GM12878 (cell line): Measurements from ENCODE around the gene SPIRE1. TPM values are rescaled to one million over a fixed set of nuclear protein-coding genes. Genes with fewer than 3 reads are reported as not detected.

Experiments used
- ATAC-seq: fragments of 200-7000 bp; cut with Tn5 transposase; 3 replicates; pipeline ENCODE4 v1.9.1; 2020; ENCODE audit warnings: mild to moderate bottlenecking, moderate library complexity
- BruUV-seq: library from RNA; stranded (reverse); fragments of 400-500 nt; replicated peaks from 2 replicates; lab custom pipeline; 2021; lab: Mats Ljungman, UMichigan
- CTCF ChIA-PET: fragments of 300-600 bp; sonication (Branson Sonifier 250); formaldehyde crosslinking; extraction: SDS; loops from one replicate; lab custom pipeline; 2021; ENCODE audit warnings: inconsistent platforms; lab: Yijun Ruan, JAX
- POLR2A ChIA-PET: fragments of 350-600 bp; formaldehyde crosslinking; extraction: SDS; loops from one replicate; lab custom pipeline; 2021; ENCODE audit warnings: inconsistent platforms; lab: Charles Lee
- RAD21 ChIA-PET: fragments of 300-600 bp; sonication (Branson Sonifier 250); formaldehyde crosslinking; loops from one replicate; lab custom pipeline; 2023; ENCODE audit warnings: antibody characterized with exemption; ENCODE audit not compliant: unreplicated experiment; lab: Charles Lee
- SMC1A ChIA-PET: fragments of 300-600 bp; sonication (Branson Sonifier 250); formaldehyde crosslinking; loops from one replicate; lab custom pipeline; 2023; ENCODE audit not compliant: unreplicated experiment, uncharacterized antibody; lab: Charles Lee
- DNase-seq: peaks from one replicate; pipeline ENCODE4 v3.0.0-alpha.2; 2011; ENCODE audit warnings: low read depth, low spot score
- FAIRE-seq: peaks from 3 replicates; lab custom pipeline; 2011; peaks lifted over from hg19 to GRCh38; lab: Jason Lieb, UNC
- H2AFZ ChIP-seq: 2 replicates; pipeline ENCODE4 v1.6.0; 2011; ENCODE audit warnings: low read depth, low read length, control low read depth; ENCODE audit not compliant: control insufficient read depth
- H3K27ac ChIP-seq: 2 replicates; pipeline ENCODE4 v1.5.1; 2011; ENCODE audit warnings: control low read depth; ENCODE audit not compliant: control insufficient read depth, insufficient read depth
- H3K27me3 ChIP-seq, 2 experiments: replicated peaks in 1 of 2; 2 replicates each; pipeline versions ENCODE4 v1.6.0 to v1.6.1; 2011; ENCODE audit warnings: low read length in 1 of 2; ENCODE audit not compliant: control insufficient read depth in 2 of 2, insufficient read depth in 2 of 2
- H3K36me3 ChIP-seq, 2 experiments: 2 replicates each; pipeline ENCODE4 v1.5.1; 2011; ENCODE audit warnings: low read length in 1 of 2; ENCODE audit not compliant: control insufficient read depth in 2 of 2, insufficient read depth in 2 of 2
- H3K4me1 ChIP-seq: 2 replicates; pipeline ENCODE4 v1.6.1; 2011; ENCODE audit warnings: mild to moderate bottlenecking, low read length, moderate library complexity, mixed read lengths; ENCODE audit not compliant: control insufficient read depth, insufficient read depth
- H3K4me2 ChIP-seq: 2 replicates; pipeline ENCODE4 v1.6.0; 2011; ENCODE audit warnings: control low read depth; ENCODE audit not compliant: control insufficient read depth, insufficient read depth
- H3K4me3 ChIP-seq: fragments of 200-600 bp; sonication (generic); 2 replicates; pipeline ENCODE4 v1.5.1; 2016
- H3K79me2 ChIP-seq: 2 replicates; pipeline ENCODE4 v1.6.0; 2011; ENCODE audit warnings: low read length; ENCODE audit not compliant: control insufficient read depth, insufficient read depth
- H3K9ac ChIP-seq: 2 replicates; pipeline ENCODE4 v1.8.0; 2011; ENCODE audit warnings: low read length, control low read depth, mixed read lengths; ENCODE audit not compliant: control insufficient read depth, insufficient read depth
- H3K9me3 ChIP-seq: replicated peaks from 3 replicates; pipeline ENCODE4 v1.5.1; 2011; ENCODE audit warnings: mild to moderate bottlenecking, low read length; ENCODE audit not compliant: control insufficient read depth, insufficient read depth
- H4K20me1 ChIP-seq: 2 replicates; pipeline ENCODE4 v1.6.0; 2011; ENCODE audit not compliant: control insufficient read depth, insufficient read depth
- ATF7 ChIP-seq: fragments of 450-650 bp; IDR thresholded peaks from 2 replicates; pipeline ENCODE4 v1.6.1; 2016; ENCODE audit warnings: low read depth, mild to moderate bottlenecking
- BCLAF1 ChIP-seq: fragments of 450-650 bp; IDR thresholded peaks from 2 replicates; pipeline ENCODE4 v1.6.1; 2017; ENCODE audit warnings: antibody characterized with exemption, mild to moderate bottlenecking, moderate library complexity
- MEF2A ChIP-seq: IDR thresholded peaks from 2 replicates; pipeline ENCODE4 v1.6.1; 2011; ENCODE audit warnings: low read depth, mild to moderate bottlenecking, low read length, moderate library complexity; ENCODE audit not compliant: insufficient read depth
- RCOR1 ChIP-seq: conservative IDR thresholded peaks from 2 replicates; pipeline ENCODE4 v1.6.1; 2012; ENCODE audit warnings: low read depth, low read length, improper control_type of control experiment
- TAF1 ChIP-seq: IDR thresholded peaks from 2 replicates; pipeline ENCODE4 v1.6.1; 2011; ENCODE audit warnings: mild to moderate bottlenecking, low read depth, low read length, borderline replicate concordance
- WGBS: methylation state at CpG from one replicate; pipeline ENCODE4 v1.1.6; 2016; ENCODE audit warnings: low lambda C conversion rate; ENCODE audit not compliant: insufficient replicate concordance, insufficient coverage; ENCODE audit errors: missing lambda C conversion rate; 5-methylcytosine and 5-hydroxymethylcytosine counted together
- in situ Hi-C: fragments of 300-500 bp; cut with MboI; formaldehyde crosslinking; loops from 9 replicates; pipeline ENCODE4 v1.14.3; 2018; ENCODE audit warnings: mixed read lengths
- intact Hi-C: fragments of 100-400 bp; cut with micrococcal nuclease; formaldehyde crosslinking; loops from one replicate; pipeline ENCODE4 v1.14.2; 2022; ENCODE audit not compliant: unreplicated experiment
- polyA plus RNA-seq, 11 experiments: library from polyadenylated mRNA; depleted of rRNA in 4 of 11; unstranded in 6 of 11; stranded (reverse) in 5 of 11; fragments of >200 nt; fragmentation: Nextera tagmentation in 4 of 11; fragmentation: Illumina TruSeq in 1 of 11; extraction: Ambion mirVana in 4 of 11; extraction: Trizol in 1 of 11; gene quantifications; 1 replicate in 1 of 11; 2 replicates in 10 of 11; pipeline versions ENCODE4 v1.2.1 to v1.2.3, GENCODE V29; 2011 to 2016; ENCODE audit warnings: inconsistent platforms in 2 of 11, missing spikeins in 2 of 11, low read depth in 1 of 11
- total RNA-seq, 4 experiments: library from RNA; depleted of rRNA in 3 of 4; stranded (reverse); fragments of >200 nt in 3 of 4; fragmentation: Illumina TruSeq in 1 of 4; extraction: Trizol in 1 of 4; gene quantifications; 2 replicates each; pipeline versions ENCODE4 v1.2.1 to v1.2.3, GENCODE V29; 2013 to 2021
- TF ChIP-seq, protein P1 (sequence below): IDR thresholded peaks from 2 replicates; pipeline ENCODE4 v1.6.1; 2012; ENCODE audit warnings: mild to moderate bottlenecking, low read depth, low read length

SPIRE1 gene
- total and polyA plus RNA-seq, 10 of the 15 experiments (the other 5 are each of a cell fraction or from before 2014, with no cell fraction given) = 0.18 to 9.2 (median 4.3) TPM

DNA sequence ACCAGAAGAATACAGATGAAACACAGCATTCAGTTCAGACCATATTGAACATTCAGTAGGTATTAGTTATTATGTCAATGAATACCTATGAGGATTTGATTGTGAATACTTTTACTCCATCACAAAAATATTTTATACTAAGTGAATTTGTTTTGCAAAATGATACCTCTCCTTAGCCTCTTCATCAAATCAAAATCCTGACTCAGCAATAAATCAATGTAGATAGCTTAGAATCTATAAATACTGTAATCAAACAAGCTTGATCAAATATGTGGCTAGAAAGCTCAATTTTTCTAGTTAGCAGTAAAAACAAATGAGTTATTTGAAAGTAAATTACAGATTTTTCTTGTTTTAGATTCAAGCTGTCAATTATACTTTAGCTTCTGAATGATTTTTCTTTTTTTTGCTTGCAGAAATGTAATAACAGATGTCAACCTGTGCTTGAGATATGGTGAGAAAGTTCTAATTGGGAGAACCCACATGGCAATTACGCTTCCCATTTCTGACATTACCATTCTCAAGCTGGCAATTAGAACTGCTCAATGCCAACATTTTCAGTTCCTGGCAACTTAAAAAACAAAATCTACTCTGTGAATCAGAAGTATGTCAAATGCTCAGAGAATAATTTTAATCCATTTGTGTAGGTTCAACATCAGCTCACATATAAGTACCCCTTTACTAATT is 140.6 kb downstream of the SPIRE1 start:
- CTCF ChIA-PET = no interaction called here
- no peak overlapping the region for H2AFZ ChIP-seq
- no peaks in the 10 kb centered on the region for H3K9me3 ChIP-seq
- RAD21 ChIA-PET = no interaction called here
- no peak for ATAC-seq
- BruUV-seq = no TSS peak
- no peak for FAIRE-seq
- no peak overlapping the region for H3K4me2 ChIP-seq
- no peak for TF ChIP-seq MEF2A
- TF ChIP-seq BCLAF1 = no peak
- no peak for TF ChIP-seq RCOR1
- TF ChIP-seq TAF1 = no peak
- no peak for TF ChIP-seq ATF7
- TF ChIP-seq, protein P1, sequence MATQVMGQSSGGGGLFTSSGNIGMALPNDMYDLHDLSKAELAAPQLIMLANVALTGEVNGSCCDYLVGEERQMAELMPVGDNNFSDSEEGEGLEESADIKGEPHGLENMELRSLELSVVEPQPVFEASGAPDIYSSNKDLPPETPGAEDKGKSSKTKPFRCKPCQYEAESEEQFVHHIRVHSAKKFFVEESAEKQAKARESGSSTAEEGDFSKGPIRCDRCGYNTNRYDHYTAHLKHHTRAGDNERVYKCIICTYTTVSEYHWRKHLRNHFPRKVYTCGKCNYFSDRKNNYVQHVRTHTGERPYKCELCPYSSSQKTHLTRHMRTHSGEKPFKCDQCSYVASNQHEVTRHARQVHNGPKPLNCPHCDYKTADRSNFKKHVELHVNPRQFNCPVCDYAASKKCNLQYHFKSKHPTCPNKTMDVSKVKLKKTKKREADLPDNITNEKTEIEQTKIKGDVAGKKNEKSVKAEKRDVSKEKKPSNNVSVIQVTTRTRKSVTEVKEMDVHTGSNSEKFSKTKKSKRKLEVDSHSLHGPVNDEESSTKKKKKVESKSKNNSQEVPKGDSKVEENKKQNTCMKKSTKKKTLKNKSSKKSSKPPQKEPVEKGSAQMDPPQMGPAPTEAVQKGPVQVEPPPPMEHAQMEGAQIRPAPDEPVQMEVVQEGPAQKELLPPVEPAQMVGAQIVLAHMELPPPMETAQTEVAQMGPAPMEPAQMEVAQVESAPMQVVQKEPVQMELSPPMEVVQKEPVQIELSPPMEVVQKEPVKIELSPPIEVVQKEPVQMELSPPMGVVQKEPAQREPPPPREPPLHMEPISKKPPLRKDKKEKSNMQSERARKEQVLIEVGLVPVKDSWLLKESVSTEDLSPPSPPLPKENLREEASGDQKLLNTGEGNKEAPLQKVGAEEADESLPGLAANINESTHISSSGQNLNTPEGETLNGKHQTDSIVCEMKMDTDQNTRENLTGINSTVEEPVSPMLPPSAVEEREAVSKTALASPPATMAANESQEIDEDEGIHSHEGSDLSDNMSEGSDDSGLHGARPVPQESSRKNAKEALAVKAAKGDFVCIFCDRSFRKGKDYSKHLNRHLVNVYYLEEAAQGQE = no peak
- TF ChIP-seq, all 136 proteins: peak for 0
- H3K27ac ChIP-seq = no peak overlapping the region
- WGBS = 44% methylated on average over 1 of the region's 1 CpG
- ChIA-PET SMC1A (interaction anchor here (0.6 to 1.3 kb wide), 4 partner anchors 12 to 125 kb away, joined by 3 read pairs; no protein-coding TSS in a partner anchor), POLR2A (no interaction called here)
- H3K4me1 ChIP-seq = no peaks in the 10 kb centered on the region
- DNase-seq = no peak
- no peak overlapping the region for H3K4me3 ChIP-seq
- in situ Hi-C loops (no loop called here), intact Hi-C loops (no loop called here)
- no peaks in the 10 kb centered on the region for H3K79me2 ChIP-seq
- H4K20me1 ChIP-seq = no peaks in the 10 kb centered on the region
- no peaks in the 10 kb centered on the region; a peak in 2 of 4 replicates for H3K27me3 ChIP-seq
- H3K9ac ChIP-seq = no peak overlapping the region
- H3K36me3 ChIP-seq = no peaks in the 10 kb centered on the region
